Measurements from ENCODE around the gene RAPGEF1.

GRCh38 chr9:131736431-131736830 is 3.4 kb downstream of the RAPGEF1 start:
- TF ChIP-seq RAD21 (CRISPR knock-in tag; IDR thresholded peaks at IDR 0.05) (no peak), ZNF329 (CRISPR knock-in tag; IDR thresholded peaks at IDR 0.05; ENCODE audit: low read depth) (no peak), CBX5 (CRISPR knock-in tag; IDR thresholded peaks at IDR 0.05; ENCODE audit: borderline replicate concordance) (no peak), KAT2B (IDR thresholded peaks at IDR 0.05; ENCODE audit: borderline replicate concordance, low read depth, low read length) (no peak), SOX6 (IDR thresholded peaks at IDR 0.05) (no peak), SOX6 (CRISPR knock-in tag; IDR thresholded peaks at IDR 0.05) (no peak), ZNF543 (CRISPR knock-in tag; IDR thresholded peaks at IDR 0.05) (no peak), CTCF (CRISPR knock-in tag; IDR thresholded peaks at IDR 0.05) (no peak), NFE2L1 (CRISPR knock-in tag; IDR thresholded peaks at IDR 0.05; ENCODE audit: borderline replicate concordance) (no peak), ZNF263 (CRISPR knock-in tag; IDR thresholded peaks at IDR 0.05) (no peak), HOXA3 (CRISPR knock-in tag; IDR thresholded peaks at IDR 0.05) (no peak), MTA3 (CRISPR knock-in tag; IDR thresholded peaks at IDR 0.05) (no peak)
